ENCODE results near the gene TBC1D22A. TPM values are rescaled to one million over a fixed set of nuclear protein-coding genes. Genes with fewer than 3 reads are reported as not detected.

TBC1D22A gene
- total RNA-seq, 1 experiment from 2014 or later = 14.3 TPM

- H3K4me1 ChIP-seq (ENCODE audit: insufficient read depth, low read length) = no peaks in the 10 kb centered on the region
- H3K79me2 ChIP-seq (ENCODE audit: low read length) = no peaks in the 10 kb centered on the region
- H4K20me1 ChIP-seq (ENCODE audit: low read length) = no peaks in the 10 kb centered on the region
- no peak overlapping the region for H3K4me3 ChIP-seq (ENCODE audit: low read length)
- no peaks in the 10 kb centered on the region for H3F3A ChIP-seq (ENCODE audit: low read length, unreplicated experiment)
- intact Hi-C loops (cut with micrococcal nuclease) = no loop called here
- no peak overlapping the region for H3K27ac ChIP-seq (ENCODE audit: low read length)
- H3K9me2 ChIP-seq (replicated peaks; ENCODE audit: low read length) = no peaks in the 10 kb centered on the region
- no peak overlapping the region for H2AFZ ChIP-seq (ENCODE audit: low read length)
- H3K9me3 ChIP-seq (ENCODE audit: low read length) = no peaks in the 10 kb centered on the region
- TF ChIP-seq EZH2 (IDR thresholded peaks at IDR 0.05; ENCODE audit: low read length, unreplicated experiment) (no peak), EZH2phosphoT487 (IDR thresholded peaks at IDR 0.05; ENCODE audit: borderline replicate concordance, low read length) (no peak), CTCF (conservative IDR thresholded peaks at IDR 0.05; ENCODE audit: low read depth, low read length) (no peak)
- ATAC-seq (no peak), DNase-seq (no peak)
- no peak overlapping the region for H3K4me2 ChIP-seq (ENCODE audit: low read length)
- H3K36me3 ChIP-seq (ENCODE audit: low read depth, low read length) = no peaks in the 10 kb centered on the region
- H3K27me3 ChIP-seq (ENCODE audit: low read length) = no peaks in the 10 kb centered on the region
- ChIA-PET POLR2A (ENCODE audit: unreplicated experiment) (no interaction called here), CTCF (no interaction called here)
- H3K9ac ChIP-seq (ENCODE audit: low read length) = no peak overlapping the region
- no TSS peak for BruUV-seq (replicated peaks)
Measured at GRCh38 chr22:47045691-47046410, 283.4 kb downstream of the TBC1D22A start.

GRCh38 chr22:47046411-47047065, 284.1 kb downstream of the TBC1D22A start:
- no peak overlapping the region for H3K27ac ChIP-seq (ENCODE audit: low read length)
- no peaks in the 10 kb centered on the region for H3K79me2 ChIP-seq (ENCODE audit: low read length)
- no peaks in the 10 kb centered on the region for H3F3A ChIP-seq (ENCODE audit: low read length, unreplicated experiment)
- H3K4me3 ChIP-seq (ENCODE audit: low read length) = no peak overlapping the region
- H3K36me3 ChIP-seq (ENCODE audit: low read depth, low read length) = no peaks in the 10 kb centered on the region
- ChIA-PET CTCF (no interaction called here), POLR2A (ENCODE audit: unreplicated experiment) (no interaction called here)
- H3K9me3 ChIP-seq (ENCODE audit: low read length) = no peaks in the 10 kb centered on the region
- H3K4me2 ChIP-seq (ENCODE audit: low read length) = no peak overlapping the region
- no peak overlapping the region for H3K9ac ChIP-seq (ENCODE audit: low read length)
- no peaks in the 10 kb centered on the region for H3K9me2 ChIP-seq (replicated peaks; ENCODE audit: low read length)
- ATAC-seq (no peak), DNase-seq (no peak)
- H2AFZ ChIP-seq (ENCODE audit: low read length) = no peak overlapping the region
- H4K20me1 ChIP-seq (ENCODE audit: low read length) = no peaks in the 10 kb centered on the region
- H3K27me3 ChIP-seq (ENCODE audit: low read length) = no peaks in the 10 kb centered on the region
- intact Hi-C loops (cut with micrococcal nuclease) = no loop called here
- BruUV-seq (replicated peaks) = no TSS peak
- no peaks in the 10 kb centered on the region for H3K4me1 ChIP-seq (ENCODE audit: insufficient read depth, low read length)
- TF ChIP-seq CTCF (conservative IDR thresholded peaks at IDR 0.05; ENCODE audit: low read depth, low read length) (no peak), EZH2phosphoT487 (IDR thresholded peaks at IDR 0.05; ENCODE audit: borderline replicate concordance, low read length) (no peak), EZH2 (IDR thresholded peaks at IDR 0.05; ENCODE audit: low read length, unreplicated experiment) (no peak)

Measured in PC-3 (cell line).